Measurements from ENCODE around the gene ITPR1. TPM values are rescaled to one million over a fixed set of nuclear protein-coding genes. Genes with fewer than 3 reads are reported as not detected.

Gene ITPR1
- total RNA-seq, 2 experiments from 2014 or later: 84.4 to 104 TPM

DNA sequence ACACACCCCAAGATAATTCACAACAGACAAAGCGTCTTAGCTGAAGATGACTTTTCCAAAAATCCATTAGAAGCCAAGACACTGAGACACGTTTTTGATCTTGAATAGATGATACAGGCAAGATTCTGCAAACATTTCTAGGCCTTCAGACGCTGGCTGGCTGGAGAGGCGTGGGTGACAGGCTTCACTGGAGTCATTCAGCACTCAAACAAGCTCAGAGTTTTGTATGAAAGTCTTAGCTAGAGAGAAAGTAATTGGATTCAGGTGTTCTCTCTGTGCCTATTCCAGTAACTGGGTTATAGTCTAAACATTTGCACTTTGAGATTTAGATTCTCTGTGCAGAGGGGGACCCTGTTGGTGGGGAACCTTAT, 338.4 kb downstream of the ITPR1 start:
- H3K79me2 ChIP-seq (ENCODE audit: insufficient read depth, low read depth, low read length): no peaks in the 10 kb centered on the region
- H4K20me1 ChIP-seq (ENCODE audit: insufficient read depth, low read length): no peaks in the 10 kb centered on the region
- no peak overlapping the region for H2AFZ ChIP-seq (ENCODE audit: low read length)
- H3K9me3 ChIP-seq (ENCODE audit: low read length): no peaks in the 10 kb centered on the region
- peaks cover 19% of the 10 kb centered on the region; the same call in 1 of the 2 replicates for H3K36me3 ChIP-seq (ENCODE audit: insufficient read depth, low read length)
- H3K4me3 ChIP-seq (ENCODE audit: low read depth, low read length, poor library complexity, severe bottlenecking): no peak overlapping the region
- no peak for TF ChIP-seq EZH2phosphoT487 (IDR thresholded peaks at IDR 0.05; ENCODE audit: borderline replicate concordance, low read depth, low read length)
- no peak for TF ChIP-seq CTCF (conservative IDR thresholded peaks at IDR 0.05; ENCODE audit: low read length)
- intact Hi-C loops (cut with micrococcal nuclease; ENCODE audit: unreplicated experiment): no loop called here
- no peaks in the 10 kb centered on the region for H3K9me2 ChIP-seq (ENCODE audit: insufficient read depth, low read length)
- no peak overlapping the region for H3K27ac ChIP-seq (ENCODE audit: low read depth, low read length, poor library complexity, severe bottlenecking)
- no peak for DNase-seq (ENCODE audit: low spot score)
- no peak overlapping the region for H3K4me2 ChIP-seq (ENCODE audit: low read length)
- H3K4me1 ChIP-seq (ENCODE audit: insufficient read depth, low read length, poor library complexity, severe bottlenecking): peaks cover 10% of the 10 kb centered on the region
- CTCF ChIA-PET (ENCODE audit: unreplicated experiment): no interaction called here
- POLR2A ChIA-PET: no interaction called here
- BruUV-seq (replicated peaks): no TSS peak

DNA sequence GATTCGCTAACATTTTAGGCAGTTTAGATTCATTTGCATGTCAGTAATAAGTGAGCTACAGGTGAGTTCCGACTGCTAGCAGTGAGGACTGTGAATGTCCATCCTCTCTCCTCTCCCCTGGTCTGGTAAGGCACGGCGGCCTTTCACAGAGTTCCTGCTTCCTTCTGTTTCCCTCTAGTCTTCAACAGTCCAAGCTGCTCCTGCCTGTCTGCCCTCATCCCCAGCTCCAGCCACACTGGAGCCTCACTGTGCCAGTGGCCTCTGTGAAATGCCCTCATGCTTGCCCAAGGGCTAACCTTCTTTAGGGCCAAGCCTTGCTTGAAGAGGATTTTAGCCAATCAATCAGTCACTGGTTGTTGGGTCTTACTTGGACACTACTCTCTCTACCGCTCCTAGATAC, 340.3 kb downstream of the ITPR1 start:
- intact Hi-C loops (cut with micrococcal nuclease; ENCODE audit: unreplicated experiment): no loop called here
- H3K27ac ChIP-seq (ENCODE audit: low read depth, low read length, poor library complexity, severe bottlenecking): no peak overlapping the region
- no peaks in the 10 kb centered on the region for H3K9me3 ChIP-seq (ENCODE audit: low read length)
- H3K4me2 ChIP-seq (ENCODE audit: low read length): no peak overlapping the region
- ChIA-PET CTCF (ENCODE audit: unreplicated experiment) (no interaction called here), POLR2A (interaction anchor here (0.6 to 1.2 kb wide), 2 partner anchors 48 to 207 kb away, joined by 3 to 4 read pairs; no protein-coding TSS in a partner anchor)
- no peaks in the 10 kb centered on the region for H4K20me1 ChIP-seq (ENCODE audit: insufficient read depth, low read length)
- no peak overlapping the region for H2AFZ ChIP-seq (ENCODE audit: low read length)
- H3K4me3 ChIP-seq (ENCODE audit: low read depth, low read length, poor library complexity, severe bottlenecking): no peak overlapping the region
- no TSS peak for BruUV-seq (replicated peaks)
- peaks cover 38% of the 10 kb centered on the region for H3K36me3 ChIP-seq (ENCODE audit: insufficient read depth, low read length)
- peaks cover 10% of the 10 kb centered on the region for H3K4me1 ChIP-seq (ENCODE audit: insufficient read depth, low read length, poor library complexity, severe bottlenecking)
- DNase-seq (ENCODE audit: low spot score): no peak
- no peak for TF ChIP-seq EZH2phosphoT487 (IDR thresholded peaks at IDR 0.05; ENCODE audit: borderline replicate concordance, low read depth, low read length)
- TF ChIP-seq CTCF (conservative IDR thresholded peaks at IDR 0.05; ENCODE audit: low read length): no peak
- H3K79me2 ChIP-seq (ENCODE audit: insufficient read depth, low read depth, low read length): no peaks in the 10 kb centered on the region
- H3K9me2 ChIP-seq (ENCODE audit: insufficient read depth, low read length): no peaks in the 10 kb centered on the region

GRCh38 chr3:4834403-4834866, 341.3 kb downstream of the ITPR1 start:
- DNase-seq (ENCODE audit: low spot score): no peak

More at GRCh38 chr3:4834403-4834866, 341.3 kb downstream of the ITPR1 start:
- H3K79me2 ChIP-seq (ENCODE audit: insufficient read depth, low read depth, low read length): no peaks in the 10 kb centered on the region
- H3K9me3 ChIP-seq (ENCODE audit: low read length): no peaks in the 10 kb centered on the region
- no peak overlapping the region for H3K27ac ChIP-seq (ENCODE audit: low read depth, low read length, poor library complexity, severe bottlenecking)
- H3K4me3 ChIP-seq (ENCODE audit: low read depth, low read length, poor library complexity, severe bottlenecking): no peak overlapping the region
- TF ChIP-seq EZH2phosphoT487 (IDR thresholded peaks at IDR 0.05; ENCODE audit: borderline replicate concordance, low read depth, low read length): no peak
- TF ChIP-seq CTCF (conservative IDR thresholded peaks at IDR 0.05; ENCODE audit: low read length): no peak
- no peaks in the 10 kb centered on the region for H3K9me2 ChIP-seq (ENCODE audit: insufficient read depth, low read length)
- no peak overlapping the region for H2AFZ ChIP-seq (ENCODE audit: low read length)
- peaks cover 43% of the 10 kb centered on the region for H3K36me3 ChIP-seq (ENCODE audit: insufficient read depth, low read length)
- intact Hi-C loops (cut with micrococcal nuclease; ENCODE audit: unreplicated experiment): no loop called here
- H4K20me1 ChIP-seq (ENCODE audit: insufficient read depth, low read length): no peaks in the 10 kb centered on the region
- CTCF ChIA-PET (ENCODE audit: unreplicated experiment): interaction anchor here (1.0 kb wide), 1 partner anchor 45 kb away, joined by 3 read pairs; no protein-coding TSS in a partner anchor
- no TSS peak for BruUV-seq (replicated peaks)
- POLR2A ChIA-PET: interaction anchor here (1.2 to 1.3 kb wide), 2 partner anchors 10 to 49 kb away, joined by 4 read pairs; no protein-coding TSS in a partner anchor
- peaks cover 10% of the 10 kb centered on the region for H3K4me1 ChIP-seq (ENCODE audit: insufficient read depth, low read length, poor library complexity, severe bottlenecking)
- no peak overlapping the region for H3K4me2 ChIP-seq (ENCODE audit: low read length)
